ENCODE measurements around the gene COL25A1. TPM values are rescaled to one million over a fixed set of nuclear protein-coding genes. Genes with fewer than 3 reads are reported as not detected.

The COL25A1 gene
- total RNA-seq, 4 donors from 2014 or later, result 0.06 to 0.53 (median 0.23) TPM

DNA sequence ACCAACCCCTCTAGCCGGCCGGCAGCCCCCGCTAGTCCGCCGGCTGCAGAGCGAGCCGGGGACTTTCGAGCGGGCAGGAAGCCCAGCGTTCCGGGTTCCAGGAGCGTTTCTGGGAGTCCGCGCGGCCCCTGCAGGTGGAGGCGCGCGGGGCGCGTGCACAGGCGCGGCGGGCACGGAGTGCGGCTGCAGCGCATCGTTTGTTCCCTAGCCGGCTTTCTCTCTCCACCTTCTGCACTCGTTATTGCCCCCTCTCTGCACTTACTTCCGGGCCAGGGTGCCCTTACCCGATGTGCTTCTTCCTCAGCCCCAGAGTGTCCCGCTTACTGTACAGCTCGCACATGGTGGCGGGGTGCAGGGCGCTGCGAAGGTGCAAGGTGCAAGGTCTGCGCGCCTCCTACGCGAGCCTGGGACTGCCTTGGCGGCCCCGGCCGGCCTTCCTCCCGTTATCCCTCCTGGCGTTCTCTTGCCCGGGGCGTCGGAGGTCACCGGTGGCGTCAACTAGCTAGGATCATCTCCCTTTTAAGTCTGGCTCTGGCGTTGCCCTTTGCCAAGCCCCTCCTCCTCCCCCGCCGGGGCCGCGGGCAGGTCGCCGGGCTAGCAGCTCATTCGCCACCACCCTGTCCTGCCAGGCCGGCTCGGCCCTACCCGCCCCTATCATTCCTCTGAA is 539.8 kb downstream of the COL25A1 start, which contains the start of gene ETNPPL:
Gene ETNPPL (minus strand): TSS at position 495 of the 667 bp plus-strand sequence. CDS start 155 bp downstream, at position 340.
- 1 to 7% methylated on average over 30 to 32 of the region's 61 CpGs for WGBS, 2 donors
- H3K9me3 ChIP-seq, result no peaks in the 10 kb centered on the region
- H3K27me3 ChIP-seq, result peaks cover 0 to 59% (median 0%) of the 10 kb centered on the region in 4 donors
- no peaks in the 10 kb centered on the region for H3K36me3 ChIP-seq
- intact Hi-C loops (cut with DNase I), result no loop called here
- no peak for TF ChIP-seq POLR2A (IDR thresholded peaks at IDR 0.05)
- TF ChIP-seq, protein P1, sequence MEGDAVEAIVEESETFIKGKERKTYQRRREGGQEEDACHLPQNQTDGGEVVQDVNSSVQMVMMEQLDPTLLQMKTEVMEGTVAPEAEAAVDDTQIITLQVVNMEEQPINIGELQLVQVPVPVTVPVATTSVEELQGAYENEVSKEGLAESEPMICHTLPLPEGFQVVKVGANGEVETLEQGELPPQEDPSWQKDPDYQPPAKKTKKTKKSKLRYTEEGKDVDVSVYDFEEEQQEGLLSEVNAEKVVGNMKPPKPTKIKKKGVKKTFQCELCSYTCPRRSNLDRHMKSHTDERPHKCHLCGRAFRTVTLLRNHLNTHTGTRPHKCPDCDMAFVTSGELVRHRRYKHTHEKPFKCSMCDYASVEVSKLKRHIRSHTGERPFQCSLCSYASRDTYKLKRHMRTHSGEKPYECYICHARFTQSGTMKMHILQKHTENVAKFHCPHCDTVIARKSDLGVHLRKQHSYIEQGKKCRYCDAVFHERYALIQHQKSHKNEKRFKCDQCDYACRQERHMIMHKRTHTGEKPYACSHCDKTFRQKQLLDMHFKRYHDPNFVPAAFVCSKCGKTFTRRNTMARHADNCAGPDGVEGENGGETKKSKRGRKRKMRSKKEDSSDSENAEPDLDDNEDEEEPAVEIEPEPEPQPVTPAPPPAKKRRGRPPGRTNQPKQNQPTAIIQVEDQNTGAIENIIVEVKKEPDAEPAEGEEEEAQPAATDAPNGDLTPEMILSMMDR (IDR thresholded peaks at IDR 0.05), result no peak
- DNase-seq, result no peak
- H3K4me3 ChIP-seq, result peak within 1 kb of the TSS; percentile 19 to 69 (median 50)
- peaks cover 4 to 18% (median 6%) of the 10 kb centered on the region in 3 donors for H3K4me1 ChIP-seq
- no peak within 1 kb of the TSS for H3K27ac ChIP-seq

Other genes starting within 250 kb of the COL25A1 start
- 10 to 100 TPM; 20.4 to 38.5 (median 29.1) TPM for gene SEC24B, start 131.2 kb upstream of the COL25A1 start, total RNA-seq